TTC549 (cell line): ENCODE data around the gene RIN3.
"Not testable (repeated sequence)": the region's sequence is repeated elsewhere in the genome, so short reads cannot be mapped to it uniquely, and the experiment has no call there.

Experiments used
- FAIRE-seq: peaks from 2 replicates; lab custom pipeline; 2012; peaks lifted over from hg19 to GRCh38; lab: Jason Lieb, UNC

Gene RIN3

GRCh38 chr14:92627707-92628215 is 114.2 kb downstream of the RIN3 start:
- FAIRE-seq, result no peak

- no peak for FAIRE-seq
Measured at GRCh38 chr14:92628636-92629035, 115.1 kb downstream of the RIN3 start.

GRCh38 chr14:92630367-92630766 is 116.8 kb downstream of the RIN3 start:
- FAIRE-seq, result no peak

GRCh38 chr14:92631098-92631497 is 117.5 kb downstream of the RIN3 start:
- FAIRE-seq, result no peak

- no peak for FAIRE-seq
Measured at GRCh38 chr14:92632546-92633273, 119.1 kb downstream of the RIN3 start.

GRCh38 chr14:92633274-92633616 is 119.7 kb downstream of the RIN3 start:
- FAIRE-seq, result no peak

- FAIRE-seq, result no peak
Measured at GRCh38 chr14:92633724-92634123, 120.1 kb downstream of the RIN3 start.

GRCh38 chr14:92635031-92635430 is 121.5 kb downstream of the RIN3 start:
- FAIRE-seq, result no peak

- no peak for FAIRE-seq
Measured at GRCh38 chr14:92635896-92636295, 122.3 kb downstream of the RIN3 start.

- FAIRE-seq, result no peak
Measured at GRCh38 chr14:92637228-92637627, 123.6 kb downstream of the RIN3 start.

- FAIRE-seq, result no peak
Measured at GRCh38 chr14:92637864-92638263, 124.3 kb downstream of the RIN3 start.

GRCh38 chr14:92638266-92638665 is 124.7 kb downstream of the RIN3 start:
- no peak for FAIRE-seq

GRCh38 chr14:92638904-92639303 is 125.3 kb downstream of the RIN3 start:
- FAIRE-seq, result no peak

- not testable (repeated sequence) for FAIRE-seq
Measured at GRCh38 chr14:92639472-92640117, 126.0 kb downstream of the RIN3 start.

GRCh38 chr14:92641306-92641705 is 127.7 kb downstream of the RIN3 start:
- FAIRE-seq, result no peak

GRCh38 chr14:92644171-92644969 is 130.8 kb downstream of the RIN3 start:
- FAIRE-seq, result no peak

- no peak for FAIRE-seq
Measured at GRCh38 chr14:92644970-92645515, 131.5 kb downstream of the RIN3 start.

- no peak for FAIRE-seq
Measured at GRCh38 chr14:92645841-92646478, 132.4 kb downstream of the RIN3 start.

GRCh38 chr14:92646952-92647796 is 133.6 kb downstream of the RIN3 start:
- FAIRE-seq, result no peak

- no peak for FAIRE-seq
Measured at GRCh38 chr14:92647797-92648279, 134.3 kb downstream of the RIN3 start.

- FAIRE-seq, result no peak
Measured at GRCh38 chr14:92649066-92649465, 135.5 kb downstream of the RIN3 start.
